ENCODE results near the gene ICAM3. TPM values are rescaled to one million over a fixed set of nuclear protein-coding genes. Genes with fewer than 3 reads are reported as not detected.

The ICAM3 gene
- total RNA-seq, 1 experiment from 2014 or later, result 8.3 TPM

DNA sequence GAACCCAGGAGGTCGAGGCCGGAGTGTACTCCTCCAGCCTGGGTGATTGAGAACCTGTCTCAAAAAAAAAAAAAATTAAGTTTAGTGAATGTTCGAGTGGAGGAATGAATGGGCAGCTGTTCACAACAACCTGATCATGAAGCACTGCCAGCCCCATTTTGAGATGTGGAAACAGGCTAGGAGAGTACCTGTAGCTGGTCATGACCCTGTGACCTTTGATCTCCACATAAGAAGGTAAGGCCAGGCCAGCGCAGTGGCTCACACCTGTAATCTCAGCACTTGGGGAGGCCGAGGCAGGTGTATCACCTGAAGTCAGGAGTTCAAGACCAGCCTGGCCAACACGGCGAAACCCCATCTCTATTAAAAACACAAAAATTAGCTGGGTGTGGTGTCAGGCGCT lies 13.7 kb downstream of the ICAM3 start:
- no peak overlapping the region for H2AFZ ChIP-seq (ENCODE audit: low read depth, low read length, poor library complexity, severe bottlenecking)
- H3K27me3 ChIP-seq (ENCODE audit: insufficient read depth, low read length), result no peaks in the 10 kb centered on the region
- H3K9me2 ChIP-seq (ENCODE audit: insufficient read depth), result no peaks in the 10 kb centered on the region
- H3K36me3 ChIP-seq (ENCODE audit: control insufficient read depth in 1 of 2, insufficient read depth in 2 of 2, low read length in 2 of 2), result peaks cover 35 to 55% of the 10 kb centered on the region in 2 experiments
- no peak overlapping the region for H3K4me3 ChIP-seq (replicated peaks in 1 of 2; ENCODE audit: low read depth in 1 of 2, low read length in 2 of 2)
- H3K9me3 ChIP-seq (ENCODE audit: control insufficient read depth in 1 of 2, insufficient read depth in 1 of 2, low read depth in 1 of 2, low read length in 2 of 2), result no peaks in the 10 kb centered on the region
- BruUV-seq (replicated peaks), result no TSS peak
- TF ChIP-seq TCF7L2 (IDR thresholded peaks at IDR 0.05; ENCODE audit: borderline replicate concordance, extremely low read depth, insufficient read depth, insufficient read length), result no peak
- TF ChIP-seq, protein P1, sequence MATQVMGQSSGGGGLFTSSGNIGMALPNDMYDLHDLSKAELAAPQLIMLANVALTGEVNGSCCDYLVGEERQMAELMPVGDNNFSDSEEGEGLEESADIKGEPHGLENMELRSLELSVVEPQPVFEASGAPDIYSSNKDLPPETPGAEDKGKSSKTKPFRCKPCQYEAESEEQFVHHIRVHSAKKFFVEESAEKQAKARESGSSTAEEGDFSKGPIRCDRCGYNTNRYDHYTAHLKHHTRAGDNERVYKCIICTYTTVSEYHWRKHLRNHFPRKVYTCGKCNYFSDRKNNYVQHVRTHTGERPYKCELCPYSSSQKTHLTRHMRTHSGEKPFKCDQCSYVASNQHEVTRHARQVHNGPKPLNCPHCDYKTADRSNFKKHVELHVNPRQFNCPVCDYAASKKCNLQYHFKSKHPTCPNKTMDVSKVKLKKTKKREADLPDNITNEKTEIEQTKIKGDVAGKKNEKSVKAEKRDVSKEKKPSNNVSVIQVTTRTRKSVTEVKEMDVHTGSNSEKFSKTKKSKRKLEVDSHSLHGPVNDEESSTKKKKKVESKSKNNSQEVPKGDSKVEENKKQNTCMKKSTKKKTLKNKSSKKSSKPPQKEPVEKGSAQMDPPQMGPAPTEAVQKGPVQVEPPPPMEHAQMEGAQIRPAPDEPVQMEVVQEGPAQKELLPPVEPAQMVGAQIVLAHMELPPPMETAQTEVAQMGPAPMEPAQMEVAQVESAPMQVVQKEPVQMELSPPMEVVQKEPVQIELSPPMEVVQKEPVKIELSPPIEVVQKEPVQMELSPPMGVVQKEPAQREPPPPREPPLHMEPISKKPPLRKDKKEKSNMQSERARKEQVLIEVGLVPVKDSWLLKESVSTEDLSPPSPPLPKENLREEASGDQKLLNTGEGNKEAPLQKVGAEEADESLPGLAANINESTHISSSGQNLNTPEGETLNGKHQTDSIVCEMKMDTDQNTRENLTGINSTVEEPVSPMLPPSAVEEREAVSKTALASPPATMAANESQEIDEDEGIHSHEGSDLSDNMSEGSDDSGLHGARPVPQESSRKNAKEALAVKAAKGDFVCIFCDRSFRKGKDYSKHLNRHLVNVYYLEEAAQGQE (IDR thresholded peaks at IDR 0.05; ENCODE audit: low read depth), result no peak
- ATAC-seq (no peak), DNase-seq (ENCODE audit: low read depth, low spot score) (no peak)
- CTCF ChIA-PET, result no interaction called here
- RAD21 ChIA-PET (ENCODE audit: low non-redundant PET in 1 of 2, low total read pairs in 2 of 2, uncharacterized antibody in 2 of 2, unreplicated experiment in 2 of 2), result no interaction called here
- no peak overlapping the region for H3K4me2 ChIP-seq (ENCODE audit: low read length)
- no peak overlapping the region for H3K27ac ChIP-seq (ENCODE audit: low read depth, low read length)
- no peak overlapping the region for H3K9ac ChIP-seq (ENCODE audit: low read length)
- POLR2A ChIA-PET, result interaction anchor here (1.3 kb wide), 1 partner anchor 36 kb away, joined by 3 read pairs; the partner anchor contains the start of gene ICAM5
- intact Hi-C loops (cut with micrococcal nuclease), result no loop called here
- no peaks in the 10 kb centered on the region for H4K20me1 ChIP-seq (ENCODE audit: insufficient read depth)
- H3K4me1 ChIP-seq (ENCODE audit: control insufficient read depth in 1 of 2, insufficient read depth in 2 of 2, low read length in 2 of 2), result no peaks in the 10 kb centered on the region
- peaks cover 35% of the 10 kb centered on the region for H3K79me2 ChIP-seq (ENCODE audit: insufficient read depth, low read length)

DNA sequence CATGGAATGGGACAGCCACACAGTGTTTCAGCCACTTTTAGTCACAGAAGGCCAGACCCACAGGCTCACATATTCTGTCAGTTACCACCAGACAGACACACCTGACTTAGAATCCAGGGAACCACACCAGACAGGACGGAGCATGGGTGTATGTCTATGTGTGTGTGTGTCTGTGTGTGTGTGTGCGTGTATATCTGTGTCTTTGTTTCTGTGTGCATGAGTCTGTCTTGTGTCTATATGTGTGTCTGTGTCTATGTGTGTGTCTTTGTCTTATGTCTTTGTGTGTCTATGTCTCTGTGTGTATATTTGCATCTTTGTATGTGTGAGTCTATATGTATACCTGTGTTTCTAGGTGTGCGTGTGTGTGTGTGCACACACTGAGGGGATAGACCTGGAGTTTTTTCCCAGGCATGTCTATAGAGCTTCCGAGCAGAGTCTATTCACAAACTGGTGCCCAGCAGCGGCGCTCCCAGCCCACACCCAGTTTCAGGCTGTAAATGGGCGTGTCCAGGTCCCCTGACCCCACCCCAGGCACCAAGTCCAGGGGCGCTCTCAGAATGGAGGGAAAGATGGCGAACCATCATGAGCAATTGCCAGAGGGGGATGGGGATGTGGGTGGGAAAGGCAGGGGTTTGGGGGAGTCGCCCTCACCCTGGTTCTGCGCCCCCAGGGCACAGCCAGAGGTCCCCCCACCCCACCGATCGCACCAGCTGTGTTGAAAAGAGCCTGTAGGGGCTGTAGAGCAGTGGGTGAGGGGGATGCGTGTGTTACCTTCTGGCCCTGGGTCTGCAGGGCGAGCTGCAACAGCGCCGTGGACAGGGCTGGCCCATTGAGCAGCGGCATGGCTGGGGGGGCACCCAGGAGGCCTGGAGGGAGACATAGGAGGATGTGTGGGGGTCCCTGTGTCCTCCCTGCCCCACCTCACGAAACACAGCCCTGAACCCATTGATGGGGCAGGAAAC lies 17.3 kb downstream of the ICAM3 start:
- DNase-seq (ENCODE audit: low read depth, low spot score) (no peak), ATAC-seq (no peak)
- no TSS peak for BruUV-seq (replicated peaks)
- RAD21 ChIA-PET (ENCODE audit: low non-redundant PET in 1 of 2, low total read pairs in 2 of 2, uncharacterized antibody in 2 of 2, unreplicated experiment in 2 of 2), result no interaction called here
- no peaks in the 10 kb centered on the region; the same call in 1 of the 2 replicates for H3K79me2 ChIP-seq (ENCODE audit: insufficient read depth, low read length)
- no peak overlapping the region for H3K4me3 ChIP-seq (replicated peaks in 1 of 2; ENCODE audit: low read depth in 1 of 2, low read length in 2 of 2)
- CTCF ChIA-PET, result no interaction called here
- H2AFZ ChIP-seq (ENCODE audit: low read depth, low read length, poor library complexity, severe bottlenecking), result no peak overlapping the region
- no peak overlapping the region for H3K27ac ChIP-seq (ENCODE audit: low read depth, low read length)
- H3K4me1 ChIP-seq (ENCODE audit: control insufficient read depth in 1 of 2, insufficient read depth in 2 of 2, low read length in 2 of 2), result no peaks in the 10 kb centered on the region
- no peaks in the 10 kb centered on the region for H3K9me2 ChIP-seq (ENCODE audit: insufficient read depth)
- no peaks in the 10 kb centered on the region for H3K9me3 ChIP-seq (ENCODE audit: control insufficient read depth in 1 of 2, insufficient read depth in 1 of 2, low read depth in 1 of 2, low read length in 2 of 2)
- no peak overlapping the region for H3K4me2 ChIP-seq (ENCODE audit: low read length)
- H4K20me1 ChIP-seq (ENCODE audit: insufficient read depth), result no peaks in the 10 kb centered on the region
- TF ChIP-seq, protein P2, sequence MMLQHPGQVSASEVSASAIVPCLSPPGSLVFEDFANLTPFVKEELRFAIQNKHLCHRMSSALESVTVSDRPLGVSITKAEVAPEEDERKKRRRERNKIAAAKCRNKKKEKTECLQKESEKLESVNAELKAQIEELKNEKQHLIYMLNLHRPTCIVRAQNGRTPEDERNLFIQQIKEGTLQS (IDR thresholded peaks at IDR 0.05), result no peak
- no peak for TF ChIP-seq CEBPB (IDR thresholded peaks at IDR 0.05; ENCODE audit: low read depth)
- no peak for TF ChIP-seq SRF (IDR thresholded peaks at IDR 0.05; ENCODE audit: low read depth)
- TF ChIP-seq CBX3 (IDR thresholded peaks at IDR 0.05; ENCODE audit: low read depth), result no peak
- TF ChIP-seq JUND (IDR thresholded peaks at IDR 0.05), result no peak
- no peak for TF ChIP-seq POLR2A (IDR thresholded peaks at IDR 0.05; ENCODE audit: borderline replicate concordance, extremely low read depth, insufficient read depth, insufficient read length)
- H3K9ac ChIP-seq (ENCODE audit: low read length), result no peak overlapping the region
- H3K27me3 ChIP-seq (ENCODE audit: insufficient read depth, low read length), result no peaks in the 10 kb centered on the region
- intact Hi-C loops (cut with micrococcal nuclease), result no loop called here
- H3K36me3 ChIP-seq (ENCODE audit: control insufficient read depth in 1 of 2, insufficient read depth in 2 of 2, low read length in 2 of 2), result peaks cover 23 to 30% of the 10 kb centered on the region in 2 experiments; a peak in 3 of 4 replicates
- POLR2A ChIA-PET, result no interaction called here
